Measurements from ENCODE around the gene DNMT3L.
"Not testable (repeated sequence)": the region's sequence is repeated elsewhere in the genome, so short reads cannot be mapped to it uniquely, and the experiment has no call there.

Gene DNMT3L

GRCh38 chr21:44283948-44284347, 22.3 kb upstream of the DNMT3L start:
- Histone ChIP-seq H3K27me3 (ENCODE audit: control insufficient read depth, insufficient read depth, low read length) (peaks cover 25% of the 10 kb centered on the region), H3K9ac (ENCODE audit: low read length) (no peak overlapping the region), H3K4me3 (ENCODE audit: low read length) (no peak overlapping the region), H3K36me3 (ENCODE audit: control insufficient read depth, insufficient read depth, low read length) (no peaks in the 10 kb centered on the region), H3K9me3 (ENCODE audit: control insufficient read depth, low read length) (no peaks in the 10 kb centered on the region), H3K4me1 (ENCODE audit: control insufficient read depth, insufficient read depth, low read length) (no peaks in the 10 kb centered on the region)

GRCh38 chr21:44283211-44283785, 21.6 kb upstream of the DNMT3L start:
- H3K4me1 ChIP-seq (ENCODE audit: control insufficient read depth, insufficient read depth, low read length); H3K4me3 ChIP-seq (ENCODE audit: low read length); H3K36me3 ChIP-seq (ENCODE audit: control insufficient read depth, insufficient read depth, low read length); H3K9me3 ChIP-seq (ENCODE audit: control insufficient read depth, low read length); H3K9ac ChIP-seq (ENCODE audit: low read length): not testable (repeated sequence)
- peaks cover 25% of the 10 kb centered on the region for H3K27me3 ChIP-seq (ENCODE audit: control insufficient read depth, insufficient read depth, low read length)

GRCh38 chr21:44282370-44282769, 20.7 kb upstream of the DNMT3L start:
- Histone ChIP-seq H3K27me3 (ENCODE audit: control insufficient read depth, insufficient read depth, low read length) (peaks cover 25% of the 10 kb centered on the region), H3K36me3 (ENCODE audit: control insufficient read depth, insufficient read depth, low read length) (no peaks in the 10 kb centered on the region), H3K4me1 (ENCODE audit: control insufficient read depth, insufficient read depth, low read length) (no peaks in the 10 kb centered on the region), H3K9me3 (ENCODE audit: control insufficient read depth, low read length) (no peaks in the 10 kb centered on the region), H3K9ac (ENCODE audit: low read length) (no peak overlapping the region), H3K4me3 (ENCODE audit: low read length) (no peak overlapping the region)

GRCh38 chr21:44281801-44282200, 20.1 kb upstream of the DNMT3L start:
- H3K9me3 ChIP-seq (ENCODE audit: control insufficient read depth, low read length) = no peaks in the 10 kb centered on the region
- H3K9ac ChIP-seq (ENCODE audit: low read length) = no peak overlapping the region

GRCh38 chr21:44279354-44280260, 17.9 kb upstream of the DNMT3L start:
- Histone ChIP-seq H3K27me3 (ENCODE audit: control insufficient read depth, insufficient read depth, low read length) (peaks cover under 1% of the 10 kb centered on the region), H3K9me3 (ENCODE audit: control insufficient read depth, low read length) (no peaks in the 10 kb centered on the region), H3K4me1 (ENCODE audit: control insufficient read depth, insufficient read depth, low read length) (no peaks in the 10 kb centered on the region), H3K9ac (ENCODE audit: low read length) (no peak overlapping the region), H3K4me3 (ENCODE audit: low read length) (no peak overlapping the region), H3K36me3 (ENCODE audit: control insufficient read depth, insufficient read depth, low read length) (no peaks in the 10 kb centered on the region)

More at GRCh38 chr21:44281801-44282200, 20.1 kb upstream of the DNMT3L start:
- no peaks in the 10 kb centered on the region for H3K36me3 ChIP-seq (ENCODE audit: control insufficient read depth, insufficient read depth, low read length)
- peaks cover 22% of the 10 kb centered on the region for H3K27me3 ChIP-seq (ENCODE audit: control insufficient read depth, insufficient read depth, low read length)
- no peaks in the 10 kb centered on the region for H3K4me1 ChIP-seq (ENCODE audit: control insufficient read depth, insufficient read depth, low read length)
- H3K4me3 ChIP-seq (ENCODE audit: low read length) = no peak overlapping the region

GRCh38 chr21:44275041-44275440, 13.3 kb upstream of the DNMT3L start:
- Histone ChIP-seq H3K4me1 (ENCODE audit: control insufficient read depth, insufficient read depth, low read length) (no peaks in the 10 kb centered on the region), H3K27me3 (ENCODE audit: control insufficient read depth, insufficient read depth, low read length) (no peaks in the 10 kb centered on the region)

GRCh38 chr21:44273046-44273445, 11.3 kb upstream of the DNMT3L start:
- no peaks in the 10 kb centered on the region for H3K9me3 ChIP-seq (ENCODE audit: control insufficient read depth, low read length)

More at GRCh38 chr21:44275041-44275440, 13.3 kb upstream of the DNMT3L start:
- Histone ChIP-seq H3K9me3 (ENCODE audit: control insufficient read depth, low read length) (no peaks in the 10 kb centered on the region), H3K36me3 (ENCODE audit: control insufficient read depth, insufficient read depth, low read length) (no peaks in the 10 kb centered on the region), H3K9ac (ENCODE audit: low read length) (no peak overlapping the region), H3K4me3 (ENCODE audit: low read length) (no peak overlapping the region)

GRCh38 chr21:44272284-44272858, 10.7 kb upstream of the DNMT3L start:
- Histone ChIP-seq H3K4me3 (ENCODE audit: low read length) (no peak overlapping the region), H3K9ac (ENCODE audit: low read length) (no peak overlapping the region), H3K27me3 (ENCODE audit: control insufficient read depth, insufficient read depth, low read length) (no peaks in the 10 kb centered on the region), H3K9me3 (ENCODE audit: control insufficient read depth, low read length) (no peaks in the 10 kb centered on the region), H3K36me3 (ENCODE audit: control insufficient read depth, insufficient read depth, low read length) (no peaks in the 10 kb centered on the region), H3K4me1 (ENCODE audit: control insufficient read depth, insufficient read depth, low read length) (no peaks in the 10 kb centered on the region)

More at GRCh38 chr21:44273046-44273445, 11.3 kb upstream of the DNMT3L start:
- Histone ChIP-seq H3K27me3 (ENCODE audit: control insufficient read depth, insufficient read depth, low read length) (no peaks in the 10 kb centered on the region), H3K9ac (ENCODE audit: low read length) (no peak overlapping the region), H3K36me3 (ENCODE audit: control insufficient read depth, insufficient read depth, low read length) (no peaks in the 10 kb centered on the region), H3K4me3 (ENCODE audit: low read length) (no peak overlapping the region), H3K4me1 (ENCODE audit: control insufficient read depth, insufficient read depth, low read length) (no peaks in the 10 kb centered on the region)

GRCh38 chr21:44271558-44272283, 10.0 kb upstream of the DNMT3L start:
- Histone ChIP-seq H3K27me3 (ENCODE audit: control insufficient read depth, insufficient read depth, low read length) (no peaks in the 10 kb centered on the region), H3K4me1 (ENCODE audit: control insufficient read depth, insufficient read depth, low read length) (no peaks in the 10 kb centered on the region), H3K9ac (ENCODE audit: low read length) (no peak overlapping the region), H3K9me3 (ENCODE audit: control insufficient read depth, low read length) (no peaks in the 10 kb centered on the region), H3K4me3 (ENCODE audit: low read length) (no peak overlapping the region), H3K36me3 (ENCODE audit: control insufficient read depth, insufficient read depth, low read length) (no peaks in the 10 kb centered on the region)

GRCh38 chr21:44269090-44269489, 7.4 kb upstream of the DNMT3L start:
- Histone ChIP-seq H3K9me3 (ENCODE audit: control insufficient read depth, low read length) (no peaks in the 10 kb centered on the region), H3K36me3 (ENCODE audit: control insufficient read depth, insufficient read depth, low read length) (no peaks in the 10 kb centered on the region), H3K9ac (ENCODE audit: low read length) (no peak overlapping the region), H3K4me1 (ENCODE audit: control insufficient read depth, insufficient read depth, low read length) (no peaks in the 10 kb centered on the region), H3K27me3 (ENCODE audit: control insufficient read depth, insufficient read depth, low read length) (no peaks in the 10 kb centered on the region), H3K4me3 (ENCODE audit: low read length) (no peak overlapping the region)

- no peaks in the 10 kb centered on the region for H3K9me3 ChIP-seq (ENCODE audit: control insufficient read depth, low read length)
- H3K4me1 ChIP-seq (ENCODE audit: control insufficient read depth, insufficient read depth, low read length) = no peaks in the 10 kb centered on the region
- H3K36me3 ChIP-seq (ENCODE audit: control insufficient read depth, insufficient read depth, low read length) = no peaks in the 10 kb centered on the region
- no peaks in the 10 kb centered on the region for H3K27me3 ChIP-seq (ENCODE audit: control insufficient read depth, insufficient read depth, low read length)
- H3K9ac ChIP-seq (ENCODE audit: low read length) = no peak overlapping the region
- no peak overlapping the region for H3K4me3 ChIP-seq (ENCODE audit: low read length)
These were observed 6.0 kb upstream of the DNMT3L start for GRCh38 chr21:44267655-44268142.

Measured in mucosa of stomach (tissue), 1 donor.